HG03064 (cell line): Measurements from ENCODE around the gene AMMECR1.

Experiments
- ATAC-seq: cut with Tn5 transposase; IDR thresholded peaks from one replicate; pipeline ENCODE4 v1.9.1; 2021; ENCODE audit warnings: low read depth; ENCODE audit not compliant: unreplicated experiment

The AMMECR1 gene

GRCh38 chrX:110215411-110215810, 102.5 kb downstream of the AMMECR1 start:
- no peak for ATAC-seq

GRCh38 chrX:110214684-110215083, 103.2 kb downstream of the AMMECR1 start:
- ATAC-seq, result no peak

DNA sequence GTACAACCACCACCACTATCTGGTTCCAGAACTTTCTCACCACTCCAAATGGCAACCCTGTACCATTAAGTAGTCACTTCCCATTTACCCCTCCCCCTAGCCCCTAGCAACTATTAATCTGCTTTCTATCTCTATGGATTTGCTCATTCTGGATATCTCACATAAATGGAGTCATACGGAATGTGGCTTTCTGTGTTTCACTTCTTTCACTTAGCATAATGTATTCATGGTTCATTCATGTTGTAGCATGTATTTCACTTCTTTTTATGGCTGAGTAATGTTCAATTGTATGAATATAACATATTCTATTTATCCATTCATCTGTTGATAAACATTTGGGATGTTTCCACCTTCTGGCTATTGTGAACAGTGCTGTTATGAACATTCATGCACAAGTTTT, 104.7 kb downstream of the AMMECR1 start:
- ATAC-seq, result no peak

GRCh38 chrX:110212299-110212698, 105.6 kb downstream of the AMMECR1 start:
- ATAC-seq, result no peak

- no peak for ATAC-seq
Observed at GRCh38 chrX:110211340-110211739, 106.5 kb downstream of the AMMECR1 start.

DNA sequence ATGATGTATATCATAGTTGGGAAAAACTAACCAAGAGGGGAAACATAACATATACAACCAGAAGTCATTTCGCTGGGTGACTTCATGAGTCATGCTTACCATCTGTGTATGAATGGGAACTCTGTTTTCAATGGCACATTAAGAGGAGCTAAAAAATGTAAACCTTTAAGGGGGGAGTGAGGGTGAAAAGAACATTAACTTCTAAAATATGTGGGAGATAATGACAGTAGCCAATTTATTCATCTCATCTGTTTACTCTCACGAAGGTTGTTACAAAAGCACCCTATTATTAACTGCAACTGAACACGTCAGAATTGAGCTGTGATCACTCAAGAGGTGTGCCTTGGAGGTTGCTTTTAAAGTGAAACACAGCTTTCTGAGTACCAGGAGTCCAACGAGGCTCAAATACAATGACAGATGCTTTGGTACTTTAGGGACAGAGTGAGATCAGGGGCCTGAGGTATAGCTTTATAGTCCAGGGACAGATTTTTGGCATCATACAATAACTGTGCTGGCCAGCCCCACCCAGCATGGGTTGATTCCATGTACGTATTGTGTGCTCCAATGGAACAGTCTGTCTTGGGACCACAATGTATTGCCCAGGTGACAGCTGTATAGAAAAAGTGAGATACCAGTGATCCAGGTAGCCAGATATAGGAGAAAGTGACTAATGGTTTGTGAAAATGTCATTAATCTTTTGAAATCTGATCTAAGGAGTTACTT, 107.3 kb downstream of the AMMECR1 start:
- ATAC-seq, result no peak

DNA sequence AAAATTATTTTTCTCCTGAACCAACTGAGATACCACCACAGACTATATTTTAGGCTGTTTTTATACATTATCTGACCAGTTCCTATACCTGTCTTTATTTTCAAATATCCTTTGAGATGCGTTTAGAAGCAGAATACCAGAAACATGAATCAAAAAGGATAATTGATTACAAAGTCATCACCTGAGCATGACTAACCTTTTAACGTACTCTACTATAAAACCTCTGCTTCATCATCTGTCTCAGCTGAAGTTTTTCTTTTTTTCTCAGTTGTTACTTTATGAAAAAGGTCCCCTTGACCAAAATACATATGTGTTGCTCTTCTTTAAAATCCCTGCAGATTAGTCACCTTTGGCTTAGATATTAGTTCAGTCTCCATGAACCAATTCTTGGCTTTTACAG, 109.8 kb downstream of the AMMECR1 start:
- no peak for ATAC-seq

GRCh38 chrX:110204986-110205385, 112.9 kb downstream of the AMMECR1 start:
- ATAC-seq, result no peak

- no peak for ATAC-seq
Observed at GRCh38 chrX:110201799-110202198, 116.1 kb downstream of the AMMECR1 start.

GRCh38 chrX:110194977-110195376, 122.9 kb downstream of the AMMECR1 start:
- ATAC-seq, result no peak

DNA sequence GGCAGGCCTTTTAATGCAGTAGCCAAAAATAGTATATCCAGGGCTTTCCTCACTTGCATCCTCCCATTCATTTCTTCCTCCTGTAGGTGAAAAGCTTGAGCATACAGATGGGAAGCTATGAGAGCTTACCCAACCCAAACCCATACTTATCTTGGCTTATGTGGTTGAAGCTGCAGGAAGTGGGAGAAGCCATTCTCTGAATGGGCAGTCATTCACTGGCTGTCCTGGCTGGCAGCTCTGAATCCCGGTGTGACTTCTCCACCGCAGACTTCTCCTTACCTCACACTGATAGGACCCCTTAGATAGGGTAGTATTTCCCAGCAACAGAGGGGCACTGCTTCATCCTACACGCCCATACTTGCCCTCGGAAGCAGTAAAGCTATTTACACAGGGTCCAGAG, 125.4 kb downstream of the AMMECR1 start:
- no peak for ATAC-seq

DNA sequence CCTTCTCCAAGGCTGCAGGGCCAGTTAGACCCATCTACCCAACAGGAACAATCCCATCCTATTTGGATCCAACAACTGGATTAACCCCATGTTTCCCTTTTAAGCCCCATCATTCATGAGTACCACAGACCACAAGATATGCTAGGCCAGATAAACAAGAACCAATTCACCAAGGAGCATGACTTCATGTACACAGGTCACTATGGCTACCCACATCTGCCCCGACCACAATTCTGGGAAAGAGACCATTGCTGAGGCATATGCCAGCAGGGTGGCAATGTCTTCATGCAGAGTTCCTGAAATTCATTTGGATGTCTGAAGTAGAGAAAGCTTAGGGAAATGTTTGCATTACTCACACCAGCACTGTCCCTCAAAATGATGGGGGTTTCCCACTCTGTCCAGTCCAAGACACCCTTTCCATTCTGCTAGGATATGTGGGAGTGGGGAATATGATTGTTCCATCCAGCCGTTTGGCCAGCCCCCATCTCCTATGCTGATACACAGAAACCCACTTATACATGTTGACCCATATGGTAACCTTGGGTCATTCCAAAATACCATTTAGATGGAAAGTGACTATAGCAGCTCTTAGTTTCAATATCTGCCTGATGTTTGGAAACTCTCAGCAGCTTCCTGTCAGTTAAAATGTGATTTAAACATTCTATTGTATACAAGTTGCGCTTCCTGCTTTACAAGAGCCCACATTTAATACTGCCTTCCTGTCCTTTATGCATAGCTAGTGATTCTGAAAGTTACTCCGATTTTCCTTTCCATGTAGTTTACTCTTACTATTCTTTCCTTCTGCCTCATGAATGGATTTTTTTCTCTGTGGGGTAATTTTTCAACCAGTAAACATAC, 129.0 kb downstream of the AMMECR1 start:
- ATAC-seq, result no peak

GRCh38 chrX:110183314-110183713, 134.6 kb downstream of the AMMECR1 start:
- no peak for ATAC-seq

GRCh38 chrX:110182865-110183264, 135.0 kb downstream of the AMMECR1 start:
- no peak for ATAC-seq

GRCh38 chrX:110182362-110182761, 135.5 kb downstream of the AMMECR1 start:
- ATAC-seq, result no peak

DNA sequence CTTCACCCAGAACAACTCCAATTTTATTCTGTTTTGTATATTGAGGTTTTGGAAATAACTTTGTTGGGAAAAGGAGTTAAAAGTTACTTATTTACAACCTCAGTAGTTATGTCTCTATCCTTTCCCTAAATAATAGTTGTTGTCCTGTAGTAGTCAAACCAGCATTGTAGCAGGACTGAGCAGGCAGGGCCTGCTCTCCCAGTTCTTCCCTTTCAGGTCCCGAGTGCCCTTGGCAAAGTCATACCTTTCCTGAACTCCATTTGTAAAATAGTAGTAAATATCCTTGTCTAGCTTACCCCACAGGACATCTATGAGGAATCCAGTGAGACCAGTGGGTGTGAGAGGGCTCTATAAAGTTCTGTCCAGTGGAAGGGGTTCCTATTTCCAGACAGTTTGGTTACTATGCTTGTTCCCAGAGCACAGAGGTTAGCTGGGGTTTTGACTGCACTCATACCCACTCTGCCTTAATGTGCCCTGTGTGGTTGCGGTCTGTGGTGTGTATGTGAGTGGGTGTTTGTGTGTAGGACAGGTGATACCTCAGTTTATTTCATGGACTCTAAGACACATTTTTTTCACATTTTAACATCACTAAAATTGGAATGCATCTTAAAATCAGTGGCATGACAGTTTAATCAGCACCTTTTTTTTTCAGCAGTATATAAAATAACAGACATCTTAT, 136.3 kb downstream of the AMMECR1 start:
- no peak for ATAC-seq

GRCh38 chrX:110180928-110181310, 137.0 kb downstream of the AMMECR1 start:
- ATAC-seq, result peak; percentile 84

DNA sequence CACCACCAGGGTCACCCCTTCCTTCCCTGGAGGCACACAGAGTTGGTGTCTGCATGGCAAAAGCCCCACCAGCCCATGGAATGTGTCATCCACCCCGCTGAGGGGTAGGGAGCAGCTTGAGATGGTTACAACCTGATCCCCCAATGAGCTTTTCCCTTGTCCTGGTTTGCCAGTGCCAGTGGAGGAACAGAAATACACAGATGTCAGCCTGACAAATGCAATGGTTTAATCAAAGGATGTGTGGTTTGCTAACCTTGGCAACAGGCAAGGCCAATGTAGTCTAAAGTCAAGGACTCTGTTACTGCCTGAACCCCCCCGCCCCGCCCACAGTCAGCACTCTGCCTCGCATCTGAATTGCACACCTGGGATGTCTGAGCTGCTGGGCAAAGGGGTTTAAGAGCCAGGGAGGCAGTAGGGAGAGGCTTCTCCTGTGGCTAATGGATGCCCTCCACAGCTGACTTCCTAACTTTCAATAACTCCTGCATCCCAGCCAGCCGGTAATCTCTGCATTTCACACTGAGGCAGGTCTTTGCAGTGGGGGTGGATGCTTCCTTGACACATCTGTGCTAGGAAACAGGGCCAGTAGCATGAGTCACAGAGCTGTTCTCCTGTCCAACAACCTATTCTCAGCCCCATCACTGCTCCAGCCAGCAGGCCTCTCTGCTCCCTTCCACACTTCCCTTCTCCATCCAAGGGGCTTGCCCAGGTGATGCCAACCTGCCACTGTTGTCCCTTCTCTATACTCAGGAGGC, 137.5 kb downstream of the AMMECR1 start:
- ATAC-seq, result no peak

GRCh38 chrX:110178179-110178865, 139.6 kb downstream of the AMMECR1 start:
- no peak for ATAC-seq

DNA sequence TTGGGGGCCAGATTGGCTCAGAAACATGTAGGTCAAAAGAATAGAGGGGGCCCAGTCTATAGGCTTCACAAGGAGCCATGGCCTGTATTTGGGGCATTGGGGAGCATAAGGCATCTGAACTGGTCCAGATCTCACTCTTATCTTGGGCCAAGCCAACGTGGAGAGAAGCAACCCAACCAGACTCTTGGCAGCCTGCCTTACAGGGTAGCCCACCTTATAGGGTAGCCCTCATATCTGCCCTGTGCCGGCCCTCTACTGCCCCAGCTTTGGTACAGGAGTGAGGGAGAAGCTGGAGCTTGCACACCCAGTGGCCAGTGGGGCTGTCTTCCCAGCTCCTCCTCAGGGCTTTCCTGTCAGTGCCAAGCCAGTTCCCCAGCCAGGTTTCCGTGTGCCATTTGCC, 142.2 kb downstream of the AMMECR1 start:
- ATAC-seq, result no peak
